IMR-90 (cell line): ENCODE measurements around the gene RFXANK. TPM values are rescaled to one million over a fixed set of nuclear protein-coding genes. Genes with fewer than 3 reads are reported as not detected.

Source experiments
- ATAC-seq: fragments of 200-7000 bp; cut with Tn5 transposase; 2 replicates; pipeline ENCODE4 v1.9.1; 2020; ENCODE audit warnings: low read depth, mild to moderate bottlenecking, moderate library complexity
- BruUV-seq: library from RNA; stranded (reverse); fragments of 400-500 nt; replicated peaks from 2 replicates; lab custom pipeline; 2021; lab: Mats Ljungman, UMichigan
- CTCF ChIA-PET: fragments of 300-600 bp; formaldehyde crosslinking; extraction: SDS; loops from one replicate; lab custom pipeline; 2021; ENCODE audit warnings: antibody characterized with exemption; lab: Yijun Ruan, JAX
- POLR2A ChIA-PET: fragments of 300-600 bp; sonication (Branson Sonifier 250); formaldehyde crosslinking; loops from one replicate; lab custom pipeline; 2022; ENCODE audit warnings: antibody characterized with exemption; ENCODE audit not compliant: unreplicated experiment; lab: Charles Lee
- DNase-seq: peaks from one replicate; pipeline ENCODE4 v3.0.0; 2013
- H2AFZ ChIP-seq: replicated peaks from 2 replicates; pipeline ENCODE3; 2013; ENCODE audit warnings: low read length, mild to moderate bottlenecking; ENCODE audit not compliant: poor library complexity
- H2AK5ac ChIP-seq: 2 replicates; pipeline ENCODE4 v1.6.1; 2013; ENCODE audit warnings: low read depth, low read length, inconsistent platforms
- H2AK9ac ChIP-seq: replicated peaks from 2 replicates; pipeline ENCODE3; 2013; ENCODE audit warnings: mild to moderate bottlenecking, low read depth, low read length, moderate library complexity; ENCODE audit not compliant: poor library complexity
- H2BK120ac ChIP-seq: 2 replicates; pipeline ENCODE4 v1.6.1; 2013; ENCODE audit warnings: low read depth, low read length, inconsistent platforms
- H2BK15ac ChIP-seq: 3 replicates; pipeline ENCODE4 v1.6.1; 2013; ENCODE audit warnings: low read depth, low read length, inconsistent platforms
- H2BK20ac ChIP-seq: 2 replicates; pipeline ENCODE4 v1.6.1; 2013; ENCODE audit warnings: low read depth, mild to moderate bottlenecking, inconsistent platforms, low read length, moderate library complexity
- H2BK5ac ChIP-seq: 2 replicates; pipeline ENCODE4 v1.6.1; 2013; ENCODE audit warnings: mild to moderate bottlenecking, low read depth, low read length, inconsistent platforms; ENCODE audit not compliant: poor library complexity, severe bottlenecking
- H3K14ac ChIP-seq: replicated peaks from 2 replicates; pipeline ENCODE4 v1.6.1; 2013; ENCODE audit warnings: low read depth, low read length, inconsistent platforms
- H3K18ac ChIP-seq: 2 replicates; pipeline ENCODE4 v1.6.1; 2013; ENCODE audit warnings: low read depth, low read length, control low read depth
- H3K23ac ChIP-seq: 2 replicates; pipeline ENCODE4 v1.6.1; 2013; ENCODE audit warnings: low read depth, low read length, inconsistent platforms
- H3K27ac ChIP-seq: 2 replicates; pipeline ENCODE4 v1.5.1; 2013; ENCODE audit warnings: mild to moderate bottlenecking, control low read depth, low read length; ENCODE audit not compliant: insufficient read depth
- H3K27me3 ChIP-seq: 2 replicates; pipeline ENCODE4 v1.6.1; 2013; ENCODE audit warnings: low read length; ENCODE audit not compliant: control insufficient read depth, insufficient read depth
- H3K36me3 ChIP-seq: 2 replicates; pipeline ENCODE4 v1.6.1; 2013; ENCODE audit warnings: low read length, mixed read lengths; ENCODE audit not compliant: control insufficient read depth, insufficient read depth
- H3K4ac ChIP-seq: 2 replicates; pipeline ENCODE4 v1.6.1; 2013; ENCODE audit warnings: low read depth, low read length, inconsistent platforms
- H3K4me1 ChIP-seq: 2 replicates; pipeline ENCODE4 v1.6.1; 2013; ENCODE audit warnings: low read length, mixed read lengths; ENCODE audit not compliant: control insufficient read depth, insufficient read depth
- H3K4me2 ChIP-seq: 2 replicates; pipeline ENCODE4 v1.6.1; 2013; ENCODE audit warnings: low read depth, mild to moderate bottlenecking, control low read depth, low read length, moderate library complexity
- H3K4me3 ChIP-seq: 2 replicates; pipeline ENCODE4 v1.5.1; 2013; ENCODE audit warnings: low read depth, mild to moderate bottlenecking, control low read depth, low read length, moderate library complexity; ENCODE audit not compliant: insufficient read depth
- H3K56ac ChIP-seq: 2 replicates; pipeline ENCODE4 v1.6.1; 2013; ENCODE audit warnings: low read length, inconsistent platforms; ENCODE audit not compliant: insufficient read depth; ENCODE audit errors: extremely low read depth
- H3K79me1 ChIP-seq, 2 experiments: 2 replicates each; pipeline ENCODE4 v1.6.1; 2013; ENCODE audit warnings: low read length in 2 of 2, inconsistent platforms in 1 of 2, low read depth in 1 of 2
- H3K9ac ChIP-seq: 2 replicates; pipeline ENCODE4 v1.6.1; 2013; ENCODE audit warnings: low read depth, low read length, control low read depth
- H3K9me1 ChIP-seq: 2 replicates; pipeline ENCODE4 v1.6.1; 2013; ENCODE audit warnings: low read length, inconsistent platforms; ENCODE audit not compliant: insufficient read depth
- H3K9me3 ChIP-seq: 2 replicates; pipeline ENCODE4 v1.6.1; 2013; ENCODE audit warnings: low read length; ENCODE audit not compliant: control insufficient read depth, insufficient read depth
- H4K20me1 ChIP-seq: 2 replicates; pipeline ENCODE4 v1.6.1; 2013; ENCODE audit warnings: low read length, inconsistent platforms; ENCODE audit not compliant: insufficient read depth
- H4K5ac ChIP-seq: 2 replicates; pipeline ENCODE4 v1.6.1; 2013; ENCODE audit warnings: mild to moderate bottlenecking, low read depth, low read length, control low read depth
- H4K8ac ChIP-seq, 2 experiments: 2 replicates each; pipeline ENCODE4 v1.6.1; 2013; ENCODE audit warnings: low read depth in 2 of 2, low read length in 2 of 2, control low read depth in 1 of 2, inconsistent platforms in 1 of 2
- H4K91ac ChIP-seq: 2 replicates; pipeline ENCODE4 v1.6.1; 2013; ENCODE audit warnings: low read depth, low read length, inconsistent platforms; ENCODE audit not compliant: insufficient read depth
- BHLHE40 ChIP-seq: fragments of 150-350 bp; IDR thresholded peaks from 2 replicates; pipeline ENCODE4 v1.6.1; 2016; ENCODE audit warnings: mild to moderate bottlenecking, low read depth, low read length
- CEBPB ChIP-seq: IDR thresholded peaks from 2 replicates; pipeline ENCODE4 v1.6.1; 2012; ENCODE audit warnings: low read depth, low read length, improper control_type of control experiment
- CHD1 ChIP-seq: IDR thresholded peaks from 2 replicates; pipeline ENCODE4 v1.6.1; 2012; ENCODE audit warnings: low read depth, low read length, improper control_type of control experiment
- CTCF ChIP-seq: conservative IDR thresholded peaks from 2 replicates; pipeline ENCODE4 v1.5.1; 2012; ENCODE audit warnings: mild to moderate bottlenecking, low read depth, low read length, improper control_type of control experiment
- ELK1 ChIP-seq: fragments of 150-350 bp; IDR thresholded peaks from 2 replicates; pipeline ENCODE4 v1.6.1; 2016; ENCODE audit warnings: low read depth, mild to moderate bottlenecking, low read length, moderate library complexity, borderline replicate concordance
- FOS ChIP-seq: fragments of 150-350 bp; IDR thresholded peaks from 2 replicates; pipeline ENCODE4 v1.6.1; 2016; ENCODE audit warnings: low read depth, low read length
- MAFK ChIP-seq: IDR thresholded peaks from 2 replicates; pipeline ENCODE4 v1.6.1; 2012; ENCODE audit warnings: low read depth, low read length, improper control_type of control experiment
- MAZ ChIP-seq: IDR thresholded peaks from 2 replicates; pipeline ENCODE4 v1.6.1; 2012; ENCODE audit warnings: low read depth, mild to moderate bottlenecking, low read length, improper control_type of control experiment, moderate library complexity, borderline replicate concordance
- MXI1 ChIP-seq: IDR thresholded peaks from 2 replicates; pipeline ENCODE4 v1.6.1; 2012; ENCODE audit warnings: low read depth, mild to moderate bottlenecking, low read length, moderate library complexity, borderline replicate concordance
- NFE2L2 ChIP-seq: fragments of 150-350 bp; IDR thresholded peaks from 2 replicates; pipeline ENCODE4 v1.6.1; 2016; ENCODE audit warnings: low read depth, mild to moderate bottlenecking, low read length
- POLR2A ChIP-seq: IDR thresholded peaks from 2 replicates; pipeline ENCODE4 v1.6.1; 2012; ENCODE audit warnings: mild to moderate bottlenecking, low read depth, low read length
- RAD21 ChIP-seq: IDR thresholded peaks from 2 replicates; pipeline ENCODE4 v1.6.1; 2012; ENCODE audit warnings: low read length, improper control_type of control experiment
- RCOR1 ChIP-seq: IDR thresholded peaks from 2 replicates; pipeline ENCODE4 v1.6.1; 2012; ENCODE audit warnings: mild to moderate bottlenecking, low read length, improper control_type of control experiment; ENCODE audit not compliant: insufficient replicate concordance
- RFX5 ChIP-seq: IDR thresholded peaks from 2 replicates; pipeline ENCODE4 v1.8.0; 2012; ENCODE audit warnings: low read depth, mild to moderate bottlenecking, low read length, moderate library complexity
- SMC3 ChIP-seq: fragments of 150-350 bp; IDR thresholded peaks from 2 replicates; pipeline ENCODE4 v1.6.1; 2016; ENCODE audit warnings: low read depth, mild to moderate bottlenecking, antibody characterized with exemption, low read length, moderate library complexity
- WGBS, 2 experiments: methylation state at CpG; one replicate each; pipeline versions ENCODE4 v1.1.5 to v1.1.7; 2013; ENCODE audit warnings: missing lambda C conversion rate in 2 of 2; ENCODE audit not compliant: insufficient read length in 1 of 2; ENCODE audit errors: extremely low coverage in 2 of 2; 5-methylcytosine and 5-hydroxymethylcytosine counted together
- dilution Hi-C: fragments of 300-500 bp; cut with HindIII; formaldehyde crosslinking; loops from one replicate; pipeline ENCODE4 v1.14.3; 2018; ENCODE audit warnings: low sequenced_read_pairs; ENCODE audit not compliant: unreplicated experiment
- in situ Hi-C: fragments of 300-500 bp; cut with MboI; formaldehyde crosslinking; loops from 3 replicates; pipeline ENCODE4 v1.14.3; 2019; ENCODE audit warnings: low sequenced_read_pairs, inconsistent platforms, mixed read lengths
- intact Hi-C: fragments of 100-400 bp; cut with micrococcal nuclease; formaldehyde crosslinking; loops from 2 replicates; pipeline ENCODE4 v1.10.0; 2022
- polyA plus RNA-seq, 3 experiments: library from polyadenylated mRNA; depleted of rRNA; stranded (reverse); fragments of >200 nt; gene quantifications; 2 replicates each; pipeline ENCODE4 v1.2.3, GENCODE V29; 2012; ENCODE audit warnings: low replicate concordance in 1 of 3
- total RNA-seq: library from RNA; depleted of rRNA; stranded (reverse); fragments of >200 nt; gene quantifications from 2 replicates; pipeline ENCODE4 v1.2.3, GENCODE V29; 2012

Gene RFXANK
- total and polyA plus RNA-seq, 2 of the 4 experiments (the other 2 are of a cell fraction), result 68.3 to 97.8 TPM

DNA sequence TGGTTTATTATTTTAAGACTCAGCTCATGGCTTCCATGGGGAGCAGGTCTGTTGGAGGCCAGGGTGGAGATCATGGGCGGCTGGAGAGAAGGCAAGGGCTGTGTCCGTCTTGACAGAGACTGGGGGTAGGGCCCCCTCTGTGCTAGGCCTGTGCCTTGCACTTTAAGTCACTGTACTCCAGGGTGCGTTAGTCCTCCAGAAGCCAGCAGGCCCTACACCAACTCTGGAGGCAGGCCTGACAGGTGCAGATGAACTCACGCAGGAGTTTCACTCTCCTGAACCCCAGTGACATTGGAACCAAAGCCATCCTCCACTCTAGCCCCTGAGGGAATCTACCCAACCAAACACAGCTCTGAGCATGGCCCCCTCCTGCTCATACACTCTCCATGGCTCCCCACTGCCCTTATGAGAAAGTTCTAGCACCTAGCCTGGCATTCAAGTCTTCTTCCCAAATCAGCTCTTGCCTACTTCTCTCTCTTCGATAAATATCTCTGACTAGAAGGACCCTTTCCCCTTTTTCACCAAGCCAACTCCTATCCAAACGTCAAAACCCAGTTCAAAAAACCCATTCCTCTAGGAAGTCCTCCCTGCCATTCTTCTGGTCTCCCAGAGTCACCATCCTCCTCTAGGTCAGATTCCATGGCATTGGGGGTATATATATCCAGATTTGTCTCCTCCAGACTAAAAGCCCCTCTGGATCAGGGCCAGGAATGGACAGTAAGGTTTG, 37.1 kb upstream of the RFXANK start:
- in situ Hi-C loops, result no loop called here
- CTCF ChIA-PET, result interaction anchor here (1.5 kb wide), 1 partner anchor 9 kb away, joined by 3 read pairs; no protein-coding TSS in a partner anchor
- H2AFZ ChIP-seq, result no peak overlapping the region
- TF ChIP-seq CTCF (no peak), SMC3 (no peak), RCOR1 (no peak), POLR2A (no peak), CHD1 (no peak), MAZ (no peak), NFE2L2 (no peak), RFX5 (no peak), CEBPB (no peak), MAFK (no peak), ELK1 (no peak), RAD21 (no peak), BHLHE40 (no peak), MXI1 (no peak), FOS (no peak)

More for the DNA sequence above, 37.1 kb upstream of the RFXANK start:
- Histone ChIP-seq H3K79me1 (no peaks in the 10 kb centered on the region), H4K20me1 (no peaks in the 10 kb centered on the region), H3K9me1 (no peaks in the 10 kb centered on the region), H3K23ac (no peak overlapping the region), H2BK20ac (no peak overlapping the region), H3K14ac (no peak overlapping the region), H2BK5ac (no peak overlapping the region), H3K27ac (no peak overlapping the region), H3K4me3 (no peak overlapping the region), H4K91ac (no peak overlapping the region), H3K56ac (no peak overlapping the region), H2AK9ac (no peak overlapping the region), H3K4ac (no peak overlapping the region), H3K9me3 (peaks cover 6% of the 10 kb centered on the region; the same call in 1 of the 2 replicates), H3K9ac (no peak overlapping the region), H2BK15ac (no peak overlapping the region), H2BK120ac (no peak overlapping the region), H3K27me3 (no peaks in the 10 kb centered on the region), H3K36me3 (peaks cover 7% of the 10 kb centered on the region; the same call in 1 of the 2 replicates), H4K5ac (no peak overlapping the region), H3K4me1 (no peaks in the 10 kb centered on the region), H3K4me2 (no peak overlapping the region), H4K8ac (no peak overlapping the region), H2AK5ac (no peak overlapping the region), H3K18ac (no peak overlapping the region)
- ATAC-seq (no peak), DNase-seq (no peak)
- intact Hi-C loops, result no loop called here
- BruUV-seq, result no TSS peak
- POLR2A ChIA-PET, result no interaction called here
- 88% methylated on average over 4 of the region's 6 CpGs; no CpG with 5 or more reads in 1 of the 2 experiments for WGBS, 2 experiments
- dilution Hi-C loops, result no loop called here
